ENCODE measurements around the gene MCHR1. TPM values are rescaled to one million over a fixed set of nuclear protein-coding genes. Genes with fewer than 3 reads are reported as not detected.

The MCHR1 gene
- total and polyA plus RNA-seq, 2 of the 13 experiments (the other 11 are each of a cell fraction or from before 2014, with no cell fraction given): 0.40 to 0.83 TPM

GRCh38 chr22:40636380-40637182 lies 42.7 kb upstream of the MCHR1 start, which contains the start of gene MRTFA (continued):
- TF ChIP-seq FOXP4 (CRISPR knock-in tag; IDR thresholded peaks at IDR 0.05) (peak; percentile 38; the same call in 1 of the 2 replicates), ZNF160 (CRISPR knock-in tag; IDR thresholded peaks at IDR 0.05) (peak; percentile 75; the same call in 1 of the 2 replicates), ZNF367 (CRISPR knock-in tag; IDR thresholded peaks at IDR 0.05; ENCODE audit: borderline replicate concordance) (peak; percentile 50; the same call in 1 of the 2 replicates), ZNF7 (CRISPR knock-in tag; IDR thresholded peaks at IDR 0.05) (no peak), SOX6 (IDR thresholded peaks at IDR 0.05) (no peak), SOX6 (CRISPR knock-in tag; IDR thresholded peaks at IDR 0.05) (no peak), CHD2 (IDR thresholded peaks at IDR 0.05; ENCODE audit: low read depth, low read length) (no peak), ZNF883 (CRISPR knock-in tag; IDR thresholded peaks at IDR 0.05; ENCODE audit: not compliant biosample characterization) (peak; percentile 13), ZNF784 (CRISPR knock-in tag; IDR thresholded peaks at IDR 0.05; ENCODE audit: borderline replicate concordance) (no peak), GZF1 (CRISPR knock-in tag; IDR thresholded peaks at IDR 0.05) (no peak), SP2 (CRISPR knock-in tag; IDR thresholded peaks at IDR 0.05) (peak; percentile 100), HMG20B (CRISPR knock-in tag; conservative IDR thresholded peaks at IDR 0.05) (no peak), ZNF274 (CRISPR knock-in tag; IDR thresholded peaks at IDR 0.05) (peak; percentile 87), ZNF343 (CRISPR knock-in tag; IDR thresholded peaks at IDR 0.05) (no peak), E2F2 (CRISPR knock-in tag; IDR thresholded peaks at IDR 0.05; ENCODE audit: borderline replicate concordance) (peak; percentile 81; the same call in 1 of the 2 replicates), AGO1 (IDR thresholded peaks at IDR 0.05; ENCODE audit: low read depth, low read length, poor library complexity, severe bottlenecking) (no peak), DR1 (CRISPR knock-in tag; IDR thresholded peaks at IDR 0.05) (peak; percentile 72; the same call in 1 of the 2 replicates), ZNF329 (CRISPR knock-in tag; IDR thresholded peaks at IDR 0.05; ENCODE audit: low read depth) (peak; percentile 9; the same call in 1 of the 2 replicates), SETDB1 (CRISPR knock-in tag; IDR thresholded peaks at IDR 0.05; ENCODE audit: borderline replicate concordance) (no peak), GMEB2 (CRISPR knock-in tag; IDR thresholded peaks at IDR 0.05; ENCODE audit: low read depth) (no peak), KAT7 (CRISPR knock-in tag; IDR thresholded peaks at IDR 0.05; ENCODE audit: borderline replicate concordance) (peak; percentile 34; the same call in 1 of the 2 replicates), ZKSCAN1 (IDR thresholded peaks at IDR 0.05; ENCODE audit: low read length) (no peak), KAT2B (IDR thresholded peaks at IDR 0.05; ENCODE audit: borderline replicate concordance, low read depth, low read length) (no peak), ZNF34 (CRISPR knock-in tag; IDR thresholded peaks at IDR 0.05; ENCODE audit: borderline replicate concordance) (no peak), TAF15 (IDR thresholded peaks at IDR 0.05; ENCODE audit: low read depth, low read length, poor library complexity, severe bottlenecking) (no peak)

Data from HepG2 (cell line).